GM12878 (cell line): ENCODE results near the gene CDHR4. TPM values are rescaled to one million over a fixed set of nuclear protein-coding genes. Genes with fewer than 3 reads are reported as not detected.

Experiments
- ATAC-seq: fragments of 200-7000 bp; cut with Tn5 transposase; 3 replicates; pipeline ENCODE4 v1.9.1; 2020; ENCODE audit warnings: mild to moderate bottlenecking, moderate library complexity
- BruUV-seq: library from RNA; stranded (reverse); fragments of 400-500 nt; replicated peaks from 2 replicates; lab custom pipeline; 2021; lab: Mats Ljungman, UMichigan
- CTCF ChIA-PET: fragments of 300-600 bp; sonication (Branson Sonifier 250); formaldehyde crosslinking; extraction: SDS; loops from one replicate; lab custom pipeline; 2021; ENCODE audit warnings: inconsistent platforms; lab: Yijun Ruan, JAX
- POLR2A ChIA-PET: fragments of 350-600 bp; formaldehyde crosslinking; extraction: SDS; loops from one replicate; lab custom pipeline; 2021; ENCODE audit warnings: inconsistent platforms; lab: Charles Lee
- RAD21 ChIA-PET: fragments of 300-600 bp; sonication (Branson Sonifier 250); formaldehyde crosslinking; loops from one replicate; lab custom pipeline; 2023; ENCODE audit warnings: antibody characterized with exemption; ENCODE audit not compliant: unreplicated experiment; lab: Charles Lee
- SMC1A ChIA-PET: fragments of 300-600 bp; sonication (Branson Sonifier 250); formaldehyde crosslinking; loops from one replicate; lab custom pipeline; 2023; ENCODE audit not compliant: unreplicated experiment, uncharacterized antibody; lab: Charles Lee
- DNase-seq: peaks from one replicate; pipeline ENCODE4 v3.0.0-alpha.2; 2011; ENCODE audit warnings: low read depth, low spot score
- FAIRE-seq: peaks from 3 replicates; lab custom pipeline; 2011; peaks lifted over from hg19 to GRCh38; lab: Jason Lieb, UNC
- H2AFZ ChIP-seq: 2 replicates; pipeline ENCODE4 v1.6.0; 2011; ENCODE audit warnings: low read depth, low read length, control low read depth; ENCODE audit not compliant: control insufficient read depth
- H3K27ac ChIP-seq: 2 replicates; pipeline ENCODE4 v1.5.1; 2011; ENCODE audit warnings: control low read depth; ENCODE audit not compliant: control insufficient read depth, insufficient read depth
- H3K27me3 ChIP-seq, 2 experiments: replicated peaks in 1 of 2; 2 replicates each; pipeline versions ENCODE4 v1.6.0 to v1.6.1; 2011; ENCODE audit warnings: low read length in 1 of 2; ENCODE audit not compliant: control insufficient read depth in 2 of 2, insufficient read depth in 2 of 2
- H3K36me3 ChIP-seq, 2 experiments: 2 replicates each; pipeline ENCODE4 v1.5.1; 2011; ENCODE audit warnings: low read length in 1 of 2; ENCODE audit not compliant: control insufficient read depth in 2 of 2, insufficient read depth in 2 of 2
- H3K4me1 ChIP-seq: 2 replicates; pipeline ENCODE4 v1.6.1; 2011; ENCODE audit warnings: mild to moderate bottlenecking, low read length, moderate library complexity, mixed read lengths; ENCODE audit not compliant: control insufficient read depth, insufficient read depth
- H3K4me2 ChIP-seq: 2 replicates; pipeline ENCODE4 v1.6.0; 2011; ENCODE audit warnings: control low read depth; ENCODE audit not compliant: control insufficient read depth, insufficient read depth
- H3K4me3 ChIP-seq: fragments of 200-600 bp; sonication (generic); 2 replicates; pipeline ENCODE4 v1.5.1; 2016
- H3K79me2 ChIP-seq: 2 replicates; pipeline ENCODE4 v1.6.0; 2011; ENCODE audit warnings: low read length; ENCODE audit not compliant: control insufficient read depth, insufficient read depth
- H3K9ac ChIP-seq: 2 replicates; pipeline ENCODE4 v1.8.0; 2011; ENCODE audit warnings: low read length, control low read depth, mixed read lengths; ENCODE audit not compliant: control insufficient read depth, insufficient read depth
- H3K9me3 ChIP-seq: replicated peaks from 3 replicates; pipeline ENCODE4 v1.5.1; 2011; ENCODE audit warnings: mild to moderate bottlenecking, low read length; ENCODE audit not compliant: control insufficient read depth, insufficient read depth
- H4K20me1 ChIP-seq: 2 replicates; pipeline ENCODE4 v1.6.0; 2011; ENCODE audit not compliant: control insufficient read depth, insufficient read depth
- ATF7 ChIP-seq: fragments of 450-650 bp; IDR thresholded peaks from 2 replicates; pipeline ENCODE4 v1.6.1; 2016; ENCODE audit warnings: low read depth, mild to moderate bottlenecking
- CBX3 ChIP-seq: fragments of 200-600 bp; sonication (generic); IDR thresholded peaks from 2 replicates; pipeline ENCODE4 v1.6.1; 2016; ENCODE audit warnings: low read depth, borderline replicate concordance
- EGR1 ChIP-seq, 2 experiments: IDR thresholded peaks; 1 replicate in 1 of 2; 2 replicates in 1 of 2; pipeline ENCODE4 v1.6.1; 2011 to 2012; ENCODE audit warnings: low read depth in 2 of 2, low read length in 2 of 2, borderline replicate concordance in 1 of 2, mild to moderate bottlenecking in 1 of 2, moderate library complexity in 1 of 2
- EZH2 ChIP-seq: IDR thresholded peaks from 2 replicates; pipeline ENCODE4 v1.6.1; 2012; ENCODE audit warnings: low read depth, mild to moderate bottlenecking, control low read depth, inconsistent platforms, low read length, borderline replicate concordance; ENCODE audit not compliant: control insufficient read depth
- GABPA ChIP-seq: IDR thresholded peaks from 2 replicates; pipeline ENCODE4 v1.6.1; 2014; ENCODE audit warnings: antibody characterized with exemption, low read depth, mild to moderate bottlenecking, inconsistent platforms
- HDGF ChIP-seq: fragments of 450-650 bp; IDR thresholded peaks from 2 replicates; pipeline ENCODE4 v1.6.1; 2016; ENCODE audit warnings: antibody characterized with exemption
- IRF5 ChIP-seq: fragments of 450-650 bp; IDR thresholded peaks from 2 replicates; pipeline ENCODE4 v1.6.1; 2017; ENCODE audit warnings: borderline replicate concordance
- MTA2 ChIP-seq: fragments of 450-650 bp; IDR thresholded peaks from 2 replicates; pipeline ENCODE4 v1.6.1; 2016; ENCODE audit warnings: low read depth, mild to moderate bottlenecking, moderate library complexity
- RCOR1 ChIP-seq: conservative IDR thresholded peaks from 2 replicates; pipeline ENCODE4 v1.6.1; 2012; ENCODE audit warnings: low read depth, low read length, improper control_type of control experiment
- RUNX3 ChIP-seq: IDR thresholded peaks from 2 replicates; pipeline ENCODE4 v1.6.1; 2012; ENCODE audit warnings: low read length, inconsistent platforms
- SREBF2 ChIP-seq: IDR thresholded peaks from 2 replicates; pipeline ENCODE4 v1.6.1; 2012; ENCODE audit warnings: mild to moderate bottlenecking, low read length
- STAT3 ChIP-seq: IDR thresholded peaks from 2 replicates; pipeline ENCODE4 v1.6.1; 2011; ENCODE audit warnings: low read depth, low read length, improper control_type of control experiment
- TCF12 ChIP-seq: IDR thresholded peaks from 2 replicates; pipeline ENCODE4 v1.6.1; 2011; ENCODE audit warnings: low read depth, mild to moderate bottlenecking, low read length
- WRNIP1 ChIP-seq: IDR thresholded peaks from 2 replicates; pipeline ENCODE4 v1.6.1; 2011; ENCODE audit warnings: low read depth, low read length, improper control_type of control experiment, borderline replicate concordance
- ZNF24 ChIP-seq: fragments of 450-650 bp; IDR thresholded peaks from 2 replicates; pipeline ENCODE4 v1.6.1; 2017; ENCODE audit warnings: antibody characterized with exemption, mild to moderate bottlenecking
- WGBS: methylation state at CpG from one replicate; pipeline ENCODE4 v1.1.6; 2016; ENCODE audit warnings: low lambda C conversion rate; ENCODE audit not compliant: insufficient replicate concordance, insufficient coverage; ENCODE audit errors: missing lambda C conversion rate; 5-methylcytosine and 5-hydroxymethylcytosine counted together
- in situ Hi-C: fragments of 300-500 bp; cut with MboI; formaldehyde crosslinking; loops from 9 replicates; pipeline ENCODE4 v1.14.3; 2018; ENCODE audit warnings: mixed read lengths
- intact Hi-C: fragments of 100-400 bp; cut with micrococcal nuclease; formaldehyde crosslinking; loops from one replicate; pipeline ENCODE4 v1.14.2; 2022; ENCODE audit not compliant: unreplicated experiment
- polyA plus RNA-seq, 11 experiments: library from polyadenylated mRNA; depleted of rRNA in 4 of 11; unstranded in 6 of 11; stranded (reverse) in 5 of 11; fragments of >200 nt; fragmentation: Nextera tagmentation in 4 of 11; fragmentation: Illumina TruSeq in 1 of 11; extraction: Ambion mirVana in 4 of 11; extraction: Trizol in 1 of 11; gene quantifications; 1 replicate in 1 of 11; 2 replicates in 10 of 11; pipeline versions ENCODE4 v1.2.1 to v1.2.3, GENCODE V29; 2011 to 2016; ENCODE audit warnings: inconsistent platforms in 2 of 11, missing spikeins in 2 of 11, low read depth in 1 of 11
- total RNA-seq, 4 experiments: library from RNA; depleted of rRNA in 3 of 4; stranded (reverse); fragments of >200 nt in 3 of 4; fragmentation: Illumina TruSeq in 1 of 4; extraction: Trizol in 1 of 4; gene quantifications; 2 replicates each; pipeline versions ENCODE4 v1.2.1 to v1.2.3, GENCODE V29; 2013 to 2021
- TF ChIP-seq, protein P1 (sequence below): fragments of 450-650 bp; IDR thresholded peaks from 2 replicates; pipeline ENCODE4 v1.6.1; 2017; ENCODE audit warnings: mild to moderate bottlenecking, low read depth, inconsistent platforms; ENCODE audit not compliant: poor library complexity, severe bottlenecking
- TF ChIP-seq, protein P2 (sequence below): fragments of 450-650 bp; IDR thresholded peaks from 2 replicates; pipeline ENCODE4 v1.6.1; 2017; ENCODE audit warnings: low read depth, mild to moderate bottlenecking, moderate library complexity

The CDHR4 gene
- total and polyA plus RNA-seq, 10 of the 15 experiments (the other 5 are each of a cell fraction or from before 2014, with no cell fraction given) = not detected

- TF ChIP-seq RUNX3 (no peak), EGR1 (IDR thresholded peaks at IDR 0.05; ENCODE audit: borderline replicate concordance in 1 of 2, low read depth in 2 of 2, low read length in 2 of 2) (no peak), STAT3 (no peak), GABPA (no peak), EZH2 (no peak), RCOR1 (no peak), TCF12 (no peak)
- TF ChIP-seq, protein P1, sequence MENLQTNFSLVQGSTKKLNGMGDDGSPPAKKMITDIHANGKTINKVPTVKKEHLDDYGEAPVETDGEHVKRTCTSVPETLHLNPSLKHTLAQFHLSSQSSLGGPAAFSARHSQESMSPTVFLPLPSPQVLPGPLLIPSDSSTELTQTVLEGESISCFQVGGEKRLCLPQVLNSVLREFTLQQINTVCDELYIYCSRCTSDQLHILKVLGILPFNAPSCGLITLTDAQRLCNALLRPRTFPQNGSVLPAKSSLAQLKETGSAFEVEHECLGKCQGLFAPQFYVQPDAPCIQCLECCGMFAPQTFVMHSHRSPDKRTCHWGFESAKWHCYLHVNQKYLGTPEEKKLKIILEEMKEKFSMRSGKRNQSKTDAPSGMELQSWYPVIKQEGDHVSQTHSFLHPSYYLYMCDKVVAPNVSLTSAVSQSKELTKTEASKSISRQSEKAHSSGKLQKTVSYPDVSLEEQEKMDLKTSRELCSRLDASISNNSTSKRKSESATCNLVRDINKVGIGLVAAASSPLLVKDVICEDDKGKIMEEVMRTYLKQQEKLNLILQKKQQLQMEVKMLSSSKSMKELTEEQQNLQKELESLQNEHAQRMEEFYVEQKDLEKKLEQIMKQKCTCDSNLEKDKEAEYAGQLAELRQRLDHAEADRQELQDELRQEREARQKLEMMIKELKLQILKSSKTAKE = no peak
Measured at GRCh38 chr3:49794926-49795905, 4.5 kb downstream of the CDHR4 start (continued).

DNA sequence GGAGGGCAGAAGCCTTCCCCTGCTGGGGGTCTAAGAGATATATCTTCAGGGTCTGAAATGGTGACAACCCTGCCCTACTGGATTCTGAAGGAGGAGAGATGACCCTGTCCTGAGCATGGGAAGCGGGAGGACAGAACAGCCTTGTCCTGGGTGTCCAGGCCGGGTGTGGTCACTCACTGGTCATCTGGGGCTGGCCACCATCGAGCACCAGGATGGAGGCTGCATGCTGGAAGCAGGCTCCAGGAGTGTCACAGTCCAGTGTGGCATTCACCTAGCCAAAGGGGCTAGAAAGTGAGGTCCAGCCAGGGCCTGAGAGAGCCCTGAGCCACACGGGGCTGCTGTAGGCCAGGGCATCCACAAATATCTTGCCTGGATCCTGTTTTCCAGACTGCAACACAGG, 5.2 kb downstream of the CDHR4 start:
- Histone ChIP-seq H3K4me1 (no peaks in the 10 kb centered on the region), H3K36me3 (no peaks in the 10 kb centered on the region), H3K9me3 (no peaks in the 10 kb centered on the region), H3K79me2 (no peaks in the 10 kb centered on the region), H3K27ac (no peak overlapping the region), H3K4me3 (no peak overlapping the region), H3K27me3 (no peaks in the 10 kb centered on the region), H4K20me1 (no peaks in the 10 kb centered on the region), H2AFZ (no peak overlapping the region), H3K4me2 (no peak overlapping the region), H3K9ac (no peak overlapping the region)
- ChIA-PET RAD21 (no interaction called here), SMC1A (no interaction called here), POLR2A (interaction anchor here (0.6 kb wide), 1 partner anchor 324 kb away, joined by 3 read pairs; the partner anchor contains the start of gene DAG1), CTCF (interaction anchor here (2.1 kb wide), 1 partner anchor 45 kb away, joined by 7 read pairs; no protein-coding TSS in a partner anchor)
- no peak for FAIRE-seq
- intact Hi-C loops (no loop called here), in situ Hi-C loops (no loop called here)
- no TSS peak for BruUV-seq
- no peak for DNase-seq
- no peak for ATAC-seq
- 32% methylated on average over 4 of the region's 4 CpGs for WGBS
- no peak for TF ChIP-seq CBX3
- no peak for TF ChIP-seq ZNF24
- no peak for TF ChIP-seq WRNIP1
- no peak for TF ChIP-seq ATF7
- no peak for TF ChIP-seq HDGF
- TF ChIP-seq MTA2 = no peak
- TF ChIP-seq, protein P2, sequence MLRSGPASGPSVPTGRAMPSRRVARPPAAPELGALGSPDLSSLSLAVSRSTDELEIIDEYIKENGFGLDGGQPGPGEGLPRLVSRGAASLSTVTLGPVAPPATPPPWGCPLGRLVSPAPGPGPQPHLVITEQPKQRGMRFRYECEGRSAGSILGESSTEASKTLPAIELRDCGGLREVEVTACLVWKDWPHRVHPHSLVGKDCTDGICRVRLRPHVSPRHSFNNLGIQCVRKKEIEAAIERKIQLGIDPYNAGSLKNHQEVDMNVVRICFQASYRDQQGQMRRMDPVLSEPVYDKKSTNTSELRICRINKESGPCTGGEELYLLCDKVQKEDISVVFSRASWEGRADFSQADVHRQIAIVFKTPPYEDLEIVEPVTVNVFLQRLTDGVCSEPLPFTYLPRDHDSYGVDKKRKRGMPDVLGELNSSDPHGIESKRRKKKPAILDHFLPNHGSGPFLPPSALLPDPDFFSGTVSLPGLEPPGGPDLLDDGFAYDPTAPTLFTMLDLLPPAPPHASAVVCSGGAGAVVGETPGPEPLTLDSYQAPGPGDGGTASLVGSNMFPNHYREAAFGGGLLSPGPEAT = no peak
- no peak for TF ChIP-seq IRF5
- TF ChIP-seq SREBF2 = no peak
